ENCODE results near the gene TMTC2.

TMTC2 gene

DNA sequence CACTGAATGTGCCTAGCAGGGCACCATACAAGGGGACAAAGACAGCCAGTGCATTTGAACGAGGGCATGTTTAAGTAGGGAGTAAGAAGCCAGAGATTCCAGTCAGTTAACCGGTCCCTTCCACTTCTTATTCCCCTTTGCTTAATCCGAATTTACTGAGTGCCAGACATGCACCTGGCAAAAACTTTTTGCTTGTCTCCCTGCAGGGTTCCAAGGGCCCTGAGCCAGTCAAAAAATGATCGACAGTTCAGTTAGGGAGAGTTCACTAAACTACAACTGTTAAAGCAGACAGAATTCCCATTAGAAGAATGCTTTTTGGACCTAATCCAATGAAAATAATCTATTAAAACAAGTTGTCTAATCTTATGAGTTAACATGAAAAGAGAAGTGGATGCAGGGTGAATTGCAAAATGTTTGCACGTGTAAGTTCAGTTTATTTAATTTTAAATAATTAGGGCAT, 193.8 kb downstream of the TMTC2 start:
- no peak for DNase-seq (ENCODE audit: low read depth in 2 of 2)

DNA sequence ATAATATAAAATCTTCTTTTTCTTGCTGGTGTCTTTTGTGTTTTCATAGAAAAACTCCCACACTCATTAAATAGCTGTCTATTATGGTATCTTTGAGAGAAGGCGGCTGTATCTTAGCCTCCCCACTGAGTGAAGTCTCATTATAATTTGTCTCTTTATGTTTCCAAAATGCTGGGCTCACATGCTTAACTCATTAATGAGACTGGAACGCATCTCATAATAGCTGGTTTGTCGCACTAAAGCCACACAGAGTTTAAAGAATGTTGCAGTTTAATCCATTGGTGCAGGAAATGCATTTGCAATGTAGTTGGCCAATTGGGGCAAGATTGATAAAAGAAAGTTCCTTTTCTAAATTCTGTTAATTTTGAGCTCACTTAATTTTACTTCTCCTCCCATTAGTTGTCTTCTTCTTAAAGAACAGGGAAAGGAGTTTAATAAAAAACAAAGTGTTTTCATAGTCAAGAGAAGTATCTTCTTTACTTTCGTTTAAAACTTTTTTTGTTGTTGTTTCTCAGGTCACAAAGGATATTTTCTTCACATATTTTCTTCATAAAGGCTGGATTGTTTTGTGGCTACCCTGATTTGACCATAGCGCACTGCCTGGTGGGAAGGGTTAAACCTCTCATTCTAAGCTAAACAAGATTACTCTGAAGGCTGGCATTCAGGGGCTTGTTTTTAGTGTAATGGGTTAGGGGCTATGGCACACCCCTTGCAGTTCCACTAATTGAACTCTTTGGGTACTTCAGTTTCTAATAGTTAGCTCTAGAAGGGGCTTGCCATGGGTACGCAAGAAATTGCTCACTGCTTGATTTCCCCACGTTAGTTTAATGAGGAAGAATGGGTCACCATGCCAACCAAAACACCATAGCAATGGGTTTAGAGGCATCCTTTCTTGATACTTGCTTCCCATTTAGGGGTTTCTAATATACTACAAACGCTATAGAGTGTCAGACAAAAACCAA, 197.0 kb downstream of the TMTC2 start:
- no peak for DNase-seq (ENCODE audit: low read depth in 2 of 2)

DNA sequence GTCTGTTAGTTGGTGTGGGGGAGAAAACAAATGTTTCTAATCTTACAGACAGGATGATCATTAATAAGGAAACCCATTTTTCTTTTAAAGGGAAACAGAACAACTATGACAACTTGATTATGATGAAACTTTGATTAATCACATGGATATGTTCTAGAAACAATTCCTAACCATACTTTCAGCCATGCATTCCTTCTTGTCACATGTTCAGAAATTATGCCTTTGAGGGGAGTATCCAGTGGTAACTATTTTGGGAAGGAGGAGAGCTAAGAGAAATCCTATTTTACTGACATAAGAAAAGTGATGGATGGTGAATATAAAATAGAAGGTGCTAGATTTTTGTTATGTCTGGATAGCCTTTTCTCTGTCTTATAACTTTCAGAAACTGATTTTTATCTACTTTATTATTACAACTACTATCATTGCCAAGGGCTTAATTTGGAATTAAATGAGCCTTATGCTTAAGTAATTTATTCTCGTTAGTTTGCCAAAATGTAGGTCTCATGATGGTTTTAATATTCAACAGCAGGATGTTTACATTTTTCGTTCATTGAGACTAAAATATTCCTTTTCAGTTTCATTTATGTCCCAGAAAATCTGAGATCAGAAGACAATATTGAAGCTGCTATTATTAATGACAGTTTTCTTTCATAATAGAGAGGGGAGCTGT, 200.1 kb downstream of the TMTC2 start:
- DNase-seq (ENCODE audit: low read depth in 2 of 2), result no peak

DNA sequence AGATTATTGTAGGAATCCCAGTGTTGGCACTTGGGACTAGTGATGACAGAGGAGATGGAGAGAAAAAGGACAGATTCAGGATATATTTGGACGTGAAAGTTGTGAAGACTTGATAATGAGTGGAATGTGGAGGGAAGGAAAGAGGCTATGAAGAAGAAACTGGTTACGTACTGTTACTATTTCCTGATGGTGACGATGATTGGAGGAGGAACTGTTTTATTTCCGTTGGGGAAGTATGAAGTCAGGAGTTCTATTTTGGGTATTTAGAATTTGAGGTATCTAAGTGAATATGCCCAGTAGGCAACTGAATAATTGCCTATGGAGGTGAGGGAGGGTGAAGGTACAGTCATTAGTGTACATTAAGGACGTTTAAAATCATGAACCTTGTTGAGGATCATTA, 207.2 kb downstream of the TMTC2 start:
- DNase-seq (ENCODE audit: low read depth in 2 of 2), result no peak

- no peak for DNase-seq (ENCODE audit: low read depth in 2 of 2)
Observed at GRCh38 chr12:82896277-82896676, 209.6 kb downstream of the TMTC2 start.

- no peak for DNase-seq (ENCODE audit: low read depth in 2 of 2)
Observed at GRCh38 chr12:82896979-82897378, 210.3 kb downstream of the TMTC2 start.

- DNase-seq (ENCODE audit: low read depth in 2 of 2), result no peak
Observed at GRCh38 chr12:82898441-82898840, 211.7 kb downstream of the TMTC2 start.

DNA sequence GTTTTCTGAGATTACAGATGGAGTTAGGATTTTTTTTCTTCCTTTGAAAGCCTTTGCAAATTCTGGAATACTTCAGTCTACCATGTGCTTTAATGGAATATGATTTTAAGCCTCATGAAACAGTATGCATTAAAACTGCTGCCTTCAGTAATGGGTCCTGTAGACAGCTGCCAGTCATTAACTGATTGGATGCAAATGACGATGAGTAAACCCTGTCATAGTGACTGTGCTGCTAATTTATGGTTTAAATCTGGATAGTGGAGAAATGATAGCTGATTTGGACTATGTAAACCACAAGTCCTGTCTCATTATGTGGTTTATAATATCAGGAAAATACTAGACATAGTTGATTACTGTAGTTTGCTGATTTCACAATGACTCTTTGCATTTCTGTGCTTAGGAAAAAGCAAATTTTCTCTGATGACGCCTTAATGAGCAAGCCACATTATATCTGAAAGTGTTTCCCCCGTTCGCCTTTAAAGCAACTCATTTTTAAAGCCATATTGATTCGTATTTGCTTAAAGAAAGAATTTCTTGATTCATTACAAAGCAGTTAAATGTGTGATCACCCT, 217.6 kb downstream of the TMTC2 start:
- DNase-seq (ENCODE audit: low read depth in 2 of 2), result no peak

- DNase-seq (ENCODE audit: low read depth in 2 of 2), result no peak
Observed at GRCh38 chr12:82910246-82910893, 223.7 kb downstream of the TMTC2 start.

GRCh38 chr12:82912406-82912805, 225.7 kb downstream of the TMTC2 start:
- DNase-seq (ENCODE audit: low read depth in 2 of 2), result no peak

- DNase-seq (ENCODE audit: low read depth in 2 of 2), result no peak
Observed at GRCh38 chr12:82919388-82920054, 232.8 kb downstream of the TMTC2 start.

DNA sequence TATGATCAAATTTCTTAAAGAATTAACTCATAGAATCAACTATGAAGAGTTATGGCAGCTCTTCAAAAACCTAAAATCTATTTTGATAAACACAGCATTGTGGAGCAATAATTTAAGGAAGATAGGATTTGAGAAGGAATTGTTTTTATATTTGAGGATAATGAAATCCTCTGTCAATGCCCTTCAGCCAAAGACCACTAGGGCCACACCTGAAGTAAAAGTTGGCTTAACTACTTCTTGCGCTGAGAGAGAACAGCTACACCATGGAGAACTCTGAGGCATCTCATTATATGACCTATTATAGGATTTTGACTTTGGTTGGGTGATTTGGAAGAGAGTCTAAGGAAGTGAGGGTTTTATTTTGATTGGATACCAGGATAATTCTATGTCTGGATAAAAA, 237.2 kb downstream of the TMTC2 start:
- DNase-seq (ENCODE audit: low read depth in 2 of 2), result no peak

DNA sequence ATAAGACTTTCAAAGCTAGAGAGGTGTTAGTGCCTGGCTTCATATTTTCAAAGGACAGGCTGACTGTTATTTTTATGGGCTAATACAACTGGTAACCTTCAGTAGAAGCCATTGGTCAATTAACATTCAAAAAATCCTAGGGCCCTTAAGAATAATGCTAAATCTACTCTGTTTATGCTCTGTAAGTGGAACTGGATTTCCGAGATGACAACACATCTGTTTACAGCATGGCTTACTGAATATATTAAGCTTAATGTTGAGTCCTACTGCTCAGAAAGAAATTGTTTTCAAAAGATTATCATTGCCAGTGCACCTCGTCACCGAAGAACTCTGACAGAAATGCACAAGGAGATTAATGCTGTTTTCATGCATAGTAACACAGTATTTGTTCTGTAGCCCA, 239.9 kb downstream of the TMTC2 start:
- DNase-seq (ENCODE audit: low read depth in 2 of 2), result no peak

GRCh38 chr12:82930301-82930700, 243.6 kb downstream of the TMTC2 start:
- no peak for DNase-seq (ENCODE audit: low read depth in 2 of 2)

GRCh38 chr12:82931349-82932116, 244.8 kb downstream of the TMTC2 start:
- no peak for DNase-seq (ENCODE audit: low read depth in 2 of 2)

- DNase-seq (ENCODE audit: low read depth in 2 of 2), result no peak
Observed at GRCh38 chr12:82937151-82937550, 250.4 kb downstream of the TMTC2 start.

DNA sequence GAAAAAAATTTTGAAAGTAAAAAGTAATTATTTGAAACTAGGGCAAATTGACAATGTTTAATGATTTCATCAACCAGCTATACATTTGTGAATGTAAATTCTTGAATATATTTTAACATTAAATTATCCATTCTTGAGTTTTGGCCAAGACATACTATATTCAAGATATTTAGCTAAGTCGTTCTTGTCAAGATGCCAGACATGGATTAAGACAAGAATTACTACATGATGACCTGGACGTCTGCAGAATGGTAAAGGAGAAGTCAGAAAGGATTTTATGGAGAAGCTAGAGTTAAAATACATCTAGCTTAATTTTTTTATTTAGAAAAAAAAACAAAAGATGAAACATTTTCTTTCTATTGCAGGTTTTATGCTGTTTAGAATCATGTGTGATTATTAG, 255.8 kb downstream of the TMTC2 start:
- no peak for DNase-seq (ENCODE audit: low read depth in 2 of 2)

GRCh38 chr12:82942991-82943401, 256.3 kb downstream of the TMTC2 start:
- DNase-seq (ENCODE audit: low read depth in 2 of 2), result no peak

GRCh38 chr12:82948491-82948890, 261.8 kb downstream of the TMTC2 start:
- no peak for DNase-seq (ENCODE audit: low read depth in 2 of 2)

GRCh38 chr12:82950356-82950755, 263.6 kb downstream of the TMTC2 start:
- no peak for DNase-seq (ENCODE audit: low read depth in 2 of 2)

DNA sequence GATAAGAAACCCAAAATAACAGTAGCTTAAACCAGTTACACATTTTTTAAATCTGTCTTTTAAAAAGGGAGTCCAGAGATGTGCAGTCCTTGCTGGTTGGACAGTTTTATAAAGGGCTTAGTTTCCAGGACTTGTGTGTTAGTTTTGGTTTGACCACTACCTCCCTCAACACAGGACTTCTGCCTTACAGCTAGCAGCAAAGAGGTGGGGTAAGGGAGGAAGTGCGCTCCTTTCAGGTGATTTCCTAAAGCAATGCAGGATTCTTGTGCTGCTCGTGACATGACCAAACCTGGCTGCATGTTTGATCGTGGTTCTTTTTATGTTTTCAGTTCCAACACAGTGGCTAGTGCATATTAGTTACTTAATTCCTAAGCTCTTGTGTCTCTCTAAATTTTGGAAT, 266.2 kb downstream of the TMTC2 start:
- no peak for DNase-seq (ENCODE audit: low read depth in 2 of 2)
